Measurements from ENCODE around the gene SGCA. TPM values are rescaled to one million over a fixed set of nuclear protein-coding genes. Genes with fewer than 3 reads are reported as not detected.
A peak's percentile ranks its signal among the peaks of the same experiment; 100 is the strongest.

Gene SGCA
- total RNA-seq, 1 experiment from 2014 or later = not detected

DNA sequence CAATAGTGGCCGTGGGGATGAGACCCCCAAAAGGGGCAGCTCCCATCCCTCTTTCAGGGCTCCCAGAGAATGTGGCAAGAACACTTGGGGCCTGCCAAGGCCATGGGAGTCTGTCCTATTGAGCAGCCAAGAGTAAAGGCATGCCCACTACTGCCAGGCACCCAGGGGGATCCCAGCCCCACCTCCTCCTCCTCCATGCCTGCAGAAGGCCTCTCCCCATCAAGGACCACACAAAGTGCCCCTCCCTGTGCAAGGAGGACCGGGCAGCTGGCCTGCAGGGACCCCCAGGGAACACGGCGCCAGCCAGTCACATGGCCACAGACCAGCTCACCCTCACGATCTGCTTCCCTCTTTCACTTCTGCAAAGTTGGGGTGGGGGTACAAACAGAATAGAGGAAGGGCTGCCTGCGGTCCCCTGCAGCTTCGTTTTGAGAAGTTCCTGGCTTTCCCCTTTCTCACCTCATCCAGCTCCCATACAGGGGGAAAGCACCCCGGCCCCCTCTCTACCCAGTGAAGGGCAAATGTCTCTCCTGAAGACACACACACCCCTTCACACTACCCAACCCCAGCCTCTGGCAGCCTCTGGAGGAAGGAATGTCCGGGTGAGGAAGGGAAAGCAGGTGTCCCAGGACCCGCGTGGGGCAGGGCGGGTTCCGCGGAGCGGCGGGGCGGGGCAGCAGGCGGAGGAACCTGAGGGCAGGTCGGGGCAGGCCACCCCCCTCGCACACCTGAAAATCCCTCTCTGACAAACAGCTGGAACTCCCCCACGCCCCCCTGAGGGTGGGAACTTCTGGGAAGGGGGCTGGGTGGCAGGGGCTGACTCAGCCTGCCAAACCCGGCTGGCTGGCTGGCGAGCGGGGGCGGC is 17.3 kb upstream of the SGCA start:
- ChIA-PET POLR2A (ENCODE audit: unreplicated experiment) (interaction anchor here (0.7 kb wide), 1 partner anchor 10 kb away, joined by 4 read pairs; no protein-coding TSS in a partner anchor), CTCF (no interaction called here)
- Histone ChIP-seq H4K20me1 (ENCODE audit: insufficient read depth) (peaks cover 52% of the 10 kb centered on the region), H3K27ac (no peak overlapping the region), H3K27me3 (ENCODE audit: insufficient read depth, low read depth) (no peaks in the 10 kb centered on the region), H3K4me3 (peak overlapping the region; percentile 70), H3K9me2 (ENCODE audit: insufficient read depth) (no peaks in the 10 kb centered on the region), H3K4me1 (replicated peaks; ENCODE audit: insufficient read depth) (peaks cover 67% of the 10 kb centered on the region), H3K79me2 (ENCODE audit: low read depth) (peaks cover 56% of the 10 kb centered on the region), H3K4me2 (peak overlapping the region; percentile 95), H2AFZ (no peak overlapping the region), H3K9me3 (ENCODE audit: insufficient read depth, low read depth) (no peaks in the 10 kb centered on the region), H3F3A (ENCODE audit: insufficient read depth, low read depth) (peaks cover 45% of the 10 kb centered on the region), H3K36me3 (ENCODE audit: low read depth) (peaks cover 16% of the 10 kb centered on the region; the same call in 1 of the 2 replicates)
- BruUV-seq (replicated peaks) = no TSS peak
- TF ChIP-seq EZH2 (IDR thresholded peaks at IDR 0.05; ENCODE audit: low read depth) (no peak), CTCF (conservative IDR thresholded peaks at IDR 0.05) (peak; percentile 31; the same call in 1 of the 2 replicates)
- intact Hi-C loops (cut with micrococcal nuclease; ENCODE audit: unreplicated experiment) = no loop called here
- DNase-seq = peak in 1 of 2 experiments; percentile 76

GRCh38 chr17:50149091-50149416 is 16.8 kb upstream of the SGCA start:
- Histone ChIP-seq H3K9me3 (ENCODE audit: insufficient read depth, low read depth) (no peaks in the 10 kb centered on the region), H3F3A (ENCODE audit: insufficient read depth, low read depth) (peaks cover 50% of the 10 kb centered on the region)
- CTCF ChIA-PET = no interaction called here

More at GRCh38 chr17:50149091-50149416, 16.8 kb upstream of the SGCA start:
- Histone ChIP-seq H3K9me2 (ENCODE audit: insufficient read depth) (no peaks in the 10 kb centered on the region), H2AFZ (peak overlapping the region; percentile 57; the same call in 1 of the 2 replicates), H3K4me3 (peak overlapping the region; percentile 70), H4K20me1 (ENCODE audit: insufficient read depth) (peaks cover 48% of the 10 kb centered on the region), H3K27ac (no peak overlapping the region), H3K27me3 (ENCODE audit: insufficient read depth, low read depth) (no peaks in the 10 kb centered on the region), H3K36me3 (ENCODE audit: low read depth) (peaks cover 12% of the 10 kb centered on the region; the same call in 1 of the 2 replicates), H3K4me2 (peak overlapping the region; percentile 95), H3K79me2 (ENCODE audit: low read depth) (peaks cover 56% of the 10 kb centered on the region), H3K4me1 (replicated peaks; ENCODE audit: insufficient read depth) (peaks cover 71% of the 10 kb centered on the region)
- intact Hi-C loops (cut with micrococcal nuclease; ENCODE audit: unreplicated experiment) = no loop called here
- POLR2A ChIA-PET (ENCODE audit: unreplicated experiment) = no interaction called here
- TF ChIP-seq CTCF (conservative IDR thresholded peaks at IDR 0.05) (no peak), EZH2 (IDR thresholded peaks at IDR 0.05; ENCODE audit: low read depth) (no peak)
- BruUV-seq (replicated peaks) = no TSS peak
- no peak for DNase-seq

Data from PC-9 (cell line).